GM18868 (cell line): ENCODE data around the gene ADAM12.

Experiments used
- ATAC-seq: cut with Tn5 transposase; IDR thresholded peaks from one replicate; pipeline ENCODE4 v1.9.1; 2021; ENCODE audit warnings: mild to moderate bottlenecking, moderate library complexity; ENCODE audit not compliant: unreplicated experiment

The ADAM12 gene

GRCh38 chr10:126127481-126128029 is 260.7 kb downstream of the ADAM12 start:
- no peak for ATAC-seq

GRCh38 chr10:126126866-126127265 is 261.4 kb downstream of the ADAM12 start:
- ATAC-seq = no peak

- no peak for ATAC-seq
These were observed 262.3 kb downstream of the ADAM12 start for GRCh38 chr10:126126023-126126422.

GRCh38 chr10:126124668-126125349 is 263.5 kb downstream of the ADAM12 start:
- ATAC-seq = no peak

GRCh38 chr10:126124046-126124445 is 264.2 kb downstream of the ADAM12 start:
- no peak for ATAC-seq

GRCh38 chr10:126123466-126123865 is 264.8 kb downstream of the ADAM12 start:
- no peak for ATAC-seq

- no peak for ATAC-seq
These were observed 265.4 kb downstream of the ADAM12 start for GRCh38 chr10:126122881-126123280.

- no peak for ATAC-seq
These were observed 268.7 kb downstream of the ADAM12 start for GRCh38 chr10:126119599-126119998.

GRCh38 chr10:126118476-126118875 is 269.8 kb downstream of the ADAM12 start:
- ATAC-seq = no peak

GRCh38 chr10:126117196-126117595 is 271.1 kb downstream of the ADAM12 start:
- ATAC-seq = no peak

- no peak for ATAC-seq
These were observed 272.4 kb downstream of the ADAM12 start for GRCh38 chr10:126115886-126116285.

- no peak for ATAC-seq
These were observed 273.3 kb downstream of the ADAM12 start for GRCh38 chr10:126114884-126115555.

GRCh38 chr10:126111516-126111915 is 276.8 kb downstream of the ADAM12 start:
- no peak for ATAC-seq

- ATAC-seq = no peak
These were observed 277.6 kb downstream of the ADAM12 start for GRCh38 chr10:126110489-126111180.

- ATAC-seq = no peak
These were observed 278.4 kb downstream of the ADAM12 start for GRCh38 chr10:126109893-126110292.

- ATAC-seq = no peak
These were observed 279.6 kb downstream of the ADAM12 start for GRCh38 chr10:126108693-126109092.

GRCh38 chr10:126104767-126105166 is 283.5 kb downstream of the ADAM12 start:
- ATAC-seq = no peak

GRCh38 chr10:126102636-126103035 is 285.6 kb downstream of the ADAM12 start:
- no peak for ATAC-seq

- peak; percentile 98 for ATAC-seq
These were observed 286.5 kb downstream of the ADAM12 start for GRCh38 chr10:126101736-126102135.

GRCh38 chr10:126101325-126101724 is 287.0 kb downstream of the ADAM12 start:
- ATAC-seq = no peak

- ATAC-seq = no peak
These were observed 288.9 kb downstream of the ADAM12 start for GRCh38 chr10:126099366-126099765.

GRCh38 chr10:126098226-126098581 is 290.1 kb downstream of the ADAM12 start:
- no peak for ATAC-seq
